IMR-90 (cell line): ENCODE measurements around the gene TOP2B. TPM values are rescaled to one million over a fixed set of nuclear protein-coding genes. Genes with fewer than 3 reads are reported as not detected.

Experiments
- ATAC-seq: fragments of 200-7000 bp; cut with Tn5 transposase; 2 replicates; pipeline ENCODE4 v1.9.1; 2020; ENCODE audit warnings: low read depth, mild to moderate bottlenecking, moderate library complexity
- BruUV-seq: library from RNA; stranded (reverse); fragments of 400-500 nt; replicated peaks from 2 replicates; lab custom pipeline; 2021; lab: Mats Ljungman, UMichigan
- CTCF ChIA-PET: fragments of 300-600 bp; formaldehyde crosslinking; extraction: SDS; loops from one replicate; lab custom pipeline; 2021; ENCODE audit warnings: antibody characterized with exemption; lab: Yijun Ruan, JAX
- POLR2A ChIA-PET: fragments of 300-600 bp; sonication (Branson Sonifier 250); formaldehyde crosslinking; loops from one replicate; lab custom pipeline; 2022; ENCODE audit warnings: antibody characterized with exemption; ENCODE audit not compliant: unreplicated experiment; lab: Charles Lee
- DNase-seq: peaks from one replicate; pipeline ENCODE4 v3.0.0; 2013
- H2AFZ ChIP-seq: replicated peaks from 2 replicates; pipeline ENCODE3; 2013; ENCODE audit warnings: low read length, mild to moderate bottlenecking; ENCODE audit not compliant: poor library complexity
- H2AK5ac ChIP-seq: 2 replicates; pipeline ENCODE4 v1.6.1; 2013; ENCODE audit warnings: low read depth, low read length, inconsistent platforms
- H2AK9ac ChIP-seq: replicated peaks from 2 replicates; pipeline ENCODE3; 2013; ENCODE audit warnings: mild to moderate bottlenecking, low read depth, low read length, moderate library complexity; ENCODE audit not compliant: poor library complexity
- H2BK120ac ChIP-seq: 2 replicates; pipeline ENCODE4 v1.6.1; 2013; ENCODE audit warnings: low read depth, low read length, inconsistent platforms
- H2BK15ac ChIP-seq: 3 replicates; pipeline ENCODE4 v1.6.1; 2013; ENCODE audit warnings: low read depth, low read length, inconsistent platforms
- H2BK20ac ChIP-seq: 2 replicates; pipeline ENCODE4 v1.6.1; 2013; ENCODE audit warnings: low read depth, mild to moderate bottlenecking, inconsistent platforms, low read length, moderate library complexity
- H2BK5ac ChIP-seq: 2 replicates; pipeline ENCODE4 v1.6.1; 2013; ENCODE audit warnings: mild to moderate bottlenecking, low read depth, low read length, inconsistent platforms; ENCODE audit not compliant: poor library complexity, severe bottlenecking
- H3K14ac ChIP-seq: replicated peaks from 2 replicates; pipeline ENCODE4 v1.6.1; 2013; ENCODE audit warnings: low read depth, low read length, inconsistent platforms
- H3K18ac ChIP-seq: 2 replicates; pipeline ENCODE4 v1.6.1; 2013; ENCODE audit warnings: low read depth, low read length, control low read depth
- H3K23ac ChIP-seq: 2 replicates; pipeline ENCODE4 v1.6.1; 2013; ENCODE audit warnings: low read depth, low read length, inconsistent platforms
- H3K27ac ChIP-seq: 2 replicates; pipeline ENCODE4 v1.5.1; 2013; ENCODE audit warnings: mild to moderate bottlenecking, control low read depth, low read length; ENCODE audit not compliant: insufficient read depth
- H3K27me3 ChIP-seq: 2 replicates; pipeline ENCODE4 v1.6.1; 2013; ENCODE audit warnings: low read length; ENCODE audit not compliant: control insufficient read depth, insufficient read depth
- H3K36me3 ChIP-seq: 2 replicates; pipeline ENCODE4 v1.6.1; 2013; ENCODE audit warnings: low read length, mixed read lengths; ENCODE audit not compliant: control insufficient read depth, insufficient read depth
- H3K4ac ChIP-seq: 2 replicates; pipeline ENCODE4 v1.6.1; 2013; ENCODE audit warnings: low read depth, low read length, inconsistent platforms
- H3K4me1 ChIP-seq: 2 replicates; pipeline ENCODE4 v1.6.1; 2013; ENCODE audit warnings: low read length, mixed read lengths; ENCODE audit not compliant: control insufficient read depth, insufficient read depth
- H3K4me2 ChIP-seq: 2 replicates; pipeline ENCODE4 v1.6.1; 2013; ENCODE audit warnings: low read depth, mild to moderate bottlenecking, control low read depth, low read length, moderate library complexity
- H3K4me3 ChIP-seq: 2 replicates; pipeline ENCODE4 v1.5.1; 2013; ENCODE audit warnings: low read depth, mild to moderate bottlenecking, control low read depth, low read length, moderate library complexity; ENCODE audit not compliant: insufficient read depth
- H3K56ac ChIP-seq: 2 replicates; pipeline ENCODE4 v1.6.1; 2013; ENCODE audit warnings: low read length, inconsistent platforms; ENCODE audit not compliant: insufficient read depth; ENCODE audit errors: extremely low read depth
- H3K79me1 ChIP-seq, 2 experiments: 2 replicates each; pipeline ENCODE4 v1.6.1; 2013; ENCODE audit warnings: low read length in 2 of 2, inconsistent platforms in 1 of 2, low read depth in 1 of 2
- H3K9ac ChIP-seq: 2 replicates; pipeline ENCODE4 v1.6.1; 2013; ENCODE audit warnings: low read depth, low read length, control low read depth
- H3K9me1 ChIP-seq: 2 replicates; pipeline ENCODE4 v1.6.1; 2013; ENCODE audit warnings: low read length, inconsistent platforms; ENCODE audit not compliant: insufficient read depth
- H3K9me3 ChIP-seq: 2 replicates; pipeline ENCODE4 v1.6.1; 2013; ENCODE audit warnings: low read length; ENCODE audit not compliant: control insufficient read depth, insufficient read depth
- H4K20me1 ChIP-seq: 2 replicates; pipeline ENCODE4 v1.6.1; 2013; ENCODE audit warnings: low read length, inconsistent platforms; ENCODE audit not compliant: insufficient read depth
- H4K5ac ChIP-seq: 2 replicates; pipeline ENCODE4 v1.6.1; 2013; ENCODE audit warnings: mild to moderate bottlenecking, low read depth, low read length, control low read depth
- H4K8ac ChIP-seq, 2 experiments: 2 replicates each; pipeline ENCODE4 v1.6.1; 2013; ENCODE audit warnings: low read depth in 2 of 2, low read length in 2 of 2, control low read depth in 1 of 2, inconsistent platforms in 1 of 2
- H4K91ac ChIP-seq: 2 replicates; pipeline ENCODE4 v1.6.1; 2013; ENCODE audit warnings: low read depth, low read length, inconsistent platforms; ENCODE audit not compliant: insufficient read depth
- CHD1 ChIP-seq: IDR thresholded peaks from 2 replicates; pipeline ENCODE4 v1.6.1; 2012; ENCODE audit warnings: low read depth, low read length, improper control_type of control experiment
- MAZ ChIP-seq: IDR thresholded peaks from 2 replicates; pipeline ENCODE4 v1.6.1; 2012; ENCODE audit warnings: low read depth, mild to moderate bottlenecking, low read length, improper control_type of control experiment, moderate library complexity, borderline replicate concordance
- NFE2L2 ChIP-seq: fragments of 150-350 bp; IDR thresholded peaks from 2 replicates; pipeline ENCODE4 v1.6.1; 2016; ENCODE audit warnings: low read depth, mild to moderate bottlenecking, low read length
- RAD21 ChIP-seq: IDR thresholded peaks from 2 replicates; pipeline ENCODE4 v1.6.1; 2012; ENCODE audit warnings: low read length, improper control_type of control experiment
- RFX5 ChIP-seq: IDR thresholded peaks from 2 replicates; pipeline ENCODE4 v1.8.0; 2012; ENCODE audit warnings: low read depth, mild to moderate bottlenecking, low read length, moderate library complexity
- WGBS, 2 experiments: methylation state at CpG; one replicate each; pipeline versions ENCODE4 v1.1.5 to v1.1.7; 2013; ENCODE audit warnings: missing lambda C conversion rate in 2 of 2; ENCODE audit not compliant: insufficient read length in 1 of 2; ENCODE audit errors: extremely low coverage in 2 of 2; 5-methylcytosine and 5-hydroxymethylcytosine counted together
- dilution Hi-C: fragments of 300-500 bp; cut with HindIII; formaldehyde crosslinking; loops from one replicate; pipeline ENCODE4 v1.14.3; 2018; ENCODE audit warnings: low sequenced_read_pairs; ENCODE audit not compliant: unreplicated experiment
- in situ Hi-C: fragments of 300-500 bp; cut with MboI; formaldehyde crosslinking; loops from 3 replicates; pipeline ENCODE4 v1.14.3; 2019; ENCODE audit warnings: low sequenced_read_pairs, inconsistent platforms, mixed read lengths
- intact Hi-C: fragments of 100-400 bp; cut with micrococcal nuclease; formaldehyde crosslinking; loops from 2 replicates; pipeline ENCODE4 v1.10.0; 2022
- polyA plus RNA-seq, 3 experiments: library from polyadenylated mRNA; depleted of rRNA; stranded (reverse); fragments of >200 nt; gene quantifications; 2 replicates each; pipeline ENCODE4 v1.2.3, GENCODE V29; 2012; ENCODE audit warnings: low replicate concordance in 1 of 3
- total RNA-seq: library from RNA; depleted of rRNA; stranded (reverse); fragments of >200 nt; gene quantifications from 2 replicates; pipeline ENCODE4 v1.2.3, GENCODE V29; 2012

TOP2B gene
- total and polyA plus RNA-seq, 2 of the 4 experiments (the other 2 are of a cell fraction) = 45.5 to 53.4 TPM

DNA sequence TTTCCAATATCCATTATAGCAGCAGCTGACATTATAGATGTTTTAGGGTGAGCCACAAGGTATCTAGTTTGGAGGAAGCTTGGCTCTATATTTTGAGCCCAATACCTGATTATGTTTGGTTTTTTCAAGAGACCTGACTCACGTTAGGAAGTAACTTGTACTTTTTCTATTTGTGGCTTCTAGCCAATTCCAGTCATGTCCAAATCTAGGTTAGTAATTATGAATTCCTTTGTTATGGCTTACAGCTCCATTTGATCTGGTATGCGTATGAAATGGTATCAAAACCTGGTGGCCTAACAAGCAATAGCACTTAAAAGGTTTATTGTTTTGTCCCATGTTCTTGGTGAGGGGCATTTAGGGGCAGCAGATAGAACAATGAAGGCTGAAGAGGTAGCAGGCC is 115.9 kb downstream of the TOP2B start:
- no peak overlapping the region for H3K18ac ChIP-seq
- no peaks in the 10 kb centered on the region for H3K9me1 ChIP-seq
- no peak overlapping the region for H3K4me2 ChIP-seq
- H3K14ac ChIP-seq = no peak overlapping the region
- no peak overlapping the region for H2BK5ac ChIP-seq
- ATAC-seq = no peak
- no peak overlapping the region for H4K8ac ChIP-seq
- no peaks in the 10 kb centered on the region for H3K4me1 ChIP-seq
- dilution Hi-C loops (no loop called here), intact Hi-C loops (no loop called here), in situ Hi-C loops (no loop called here)
- H3K23ac ChIP-seq = no peak overlapping the region
- H2AK9ac ChIP-seq = no peak overlapping the region
- CTCF ChIA-PET = no interaction called here
- no peaks in the 10 kb centered on the region for H3K9me3 ChIP-seq
- no peak overlapping the region for H2AFZ ChIP-seq
- H2BK120ac ChIP-seq = no peak overlapping the region
- H3K4me3 ChIP-seq = no peak overlapping the region
- no peak overlapping the region for H3K4ac ChIP-seq
- no peaks in the 10 kb centered on the region for H3K79me1 ChIP-seq
- no peak for DNase-seq
- no peak overlapping the region for H3K56ac ChIP-seq
- no peaks in the 10 kb centered on the region; the same call in 1 of the 2 replicates for H3K27me3 ChIP-seq
- H2AK5ac ChIP-seq = no peak overlapping the region
- H2BK20ac ChIP-seq = no peak overlapping the region
- no peak overlapping the region for H3K9ac ChIP-seq
- H4K91ac ChIP-seq = no peak overlapping the region
- no CpG with 5 or more reads among the region's 2 CpGs for WGBS, 2 experiments
- no peaks in the 10 kb centered on the region for H3K36me3 ChIP-seq
- no peak overlapping the region for H3K27ac ChIP-seq
- no peak overlapping the region for H4K5ac ChIP-seq
- BruUV-seq = no TSS peak
- no peak for TF ChIP-seq CHD1
- no peak for TF ChIP-seq RFX5
- TF ChIP-seq NFE2L2 = no peak
- no peak for TF ChIP-seq RAD21
- no peak for TF ChIP-seq MAZ
- POLR2A ChIA-PET = no interaction called here
- H4K20me1 ChIP-seq = no peaks in the 10 kb centered on the region
- no peak overlapping the region for H2BK15ac ChIP-seq
